Breast epithelium (tissue), 3 donors: ENCODE measurements around the gene NCBP3.

Source experiments
- CTCF ChIP-seq, 3 donors: fragments of 450-650 bp; IDR thresholded peaks; one replicate each; pipeline ENCODE4 v1.5.1; 2016 to 2017; ENCODE audit warnings: antibody characterized with exemption in 3 of 3, mild to moderate bottlenecking in 3 of 3, moderate library complexity in 3 of 3
- POLR2A ChIP-seq: fragments of 450-650 bp; IDR thresholded peaks from one replicate; pipeline ENCODE4 v1.6.1; 2016; ENCODE audit warnings: antibody characterized with exemption, mild to moderate bottlenecking, moderate library complexity
- POLR2AphosphoS5 ChIP-seq, 3 donors: sonication (generic); formaldehyde crosslinking; IDR thresholded peaks; one replicate each; pipeline ENCODE4 v1.6.1; 2017; ENCODE audit warnings: antibody characterized with exemption in 3 of 3

GRCh38 chr17:3888343-3889171, 42.5 kb upstream of the NCBP3 start:
- no peak for TF ChIP-seq CTCF (IDR thresholded peaks at IDR 0.05)
- TF ChIP-seq POLR2AphosphoS5 (IDR thresholded peaks at IDR 0.05): peak in 2 of 3 donors; percentile 57 to 63
- no peak for TF ChIP-seq POLR2A
